GM18867 (cell line): ENCODE results near the gene LRRTM1.

Experiments
- ATAC-seq: cut with Tn5 transposase; IDR thresholded peaks from one replicate; pipeline ENCODE4 v1.9.1; 2021; ENCODE audit warnings: mild to moderate bottlenecking, moderate library complexity; ENCODE audit not compliant: unreplicated experiment

Gene LRRTM1, protein sequence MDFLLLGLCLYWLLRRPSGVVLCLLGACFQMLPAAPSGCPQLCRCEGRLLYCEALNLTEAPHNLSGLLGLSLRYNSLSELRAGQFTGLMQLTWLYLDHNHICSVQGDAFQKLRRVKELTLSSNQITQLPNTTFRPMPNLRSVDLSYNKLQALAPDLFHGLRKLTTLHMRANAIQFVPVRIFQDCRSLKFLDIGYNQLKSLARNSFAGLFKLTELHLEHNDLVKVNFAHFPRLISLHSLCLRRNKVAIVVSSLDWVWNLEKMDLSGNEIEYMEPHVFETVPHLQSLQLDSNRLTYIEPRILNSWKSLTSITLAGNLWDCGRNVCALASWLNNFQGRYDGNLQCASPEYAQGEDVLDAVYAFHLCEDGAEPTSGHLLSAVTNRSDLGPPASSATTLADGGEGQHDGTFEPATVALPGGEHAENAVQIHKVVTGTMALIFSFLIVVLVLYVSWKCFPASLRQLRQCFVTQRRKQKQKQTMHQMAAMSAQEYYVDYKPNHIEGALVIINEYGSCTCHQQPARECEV

DNA sequence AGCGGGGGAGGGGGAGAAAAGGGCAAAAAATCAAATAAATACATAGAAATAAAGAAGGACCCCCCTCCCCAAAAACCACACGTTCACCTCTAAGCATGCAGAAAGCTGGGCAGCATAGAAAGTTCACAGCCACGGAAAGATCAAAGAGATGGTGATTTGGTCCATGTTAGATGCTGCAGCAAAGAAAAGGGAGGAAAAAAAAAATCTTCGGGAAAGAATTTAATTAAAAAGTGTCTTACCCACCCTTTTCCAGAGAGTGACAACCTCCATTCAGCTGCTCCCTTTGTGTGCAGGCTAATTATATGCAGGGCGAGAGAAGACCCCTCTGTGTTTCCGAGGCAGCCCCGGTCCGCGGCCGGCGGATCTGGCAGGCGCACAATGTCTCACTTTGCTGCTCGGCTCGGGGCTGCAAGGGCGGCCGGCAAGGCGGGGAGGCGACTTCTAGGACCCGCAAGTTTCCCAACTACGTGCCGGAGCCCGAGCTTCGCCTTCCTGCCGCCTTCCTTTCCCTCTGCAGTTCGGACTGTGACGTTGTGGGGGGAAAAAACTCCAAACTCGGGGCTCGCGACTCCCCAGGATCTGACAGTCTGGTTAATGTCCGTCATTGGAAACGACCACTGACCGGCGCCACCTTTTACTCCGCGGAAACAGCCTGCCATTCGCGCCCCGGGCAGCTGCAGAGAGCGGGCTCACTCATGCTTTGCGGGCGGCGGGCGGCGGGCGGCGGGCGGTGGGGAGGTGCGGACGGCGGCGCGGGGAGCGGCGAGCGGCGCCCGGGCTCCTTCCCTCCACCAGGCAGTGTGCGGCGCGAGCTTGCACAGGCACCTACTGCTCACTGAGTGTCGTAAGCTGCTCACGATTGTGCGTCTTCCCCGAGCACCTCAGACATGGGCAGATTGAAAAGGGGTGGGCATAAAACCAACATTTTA, at the start of gene LRRTM1:
TSS of gene LRRTM1 (minus strand) at position 844 of the 929 bp plus-strand sequence. CDS start 933 bp downstream, outside the sequence.
- ATAC-seq = no peak

DNA sequence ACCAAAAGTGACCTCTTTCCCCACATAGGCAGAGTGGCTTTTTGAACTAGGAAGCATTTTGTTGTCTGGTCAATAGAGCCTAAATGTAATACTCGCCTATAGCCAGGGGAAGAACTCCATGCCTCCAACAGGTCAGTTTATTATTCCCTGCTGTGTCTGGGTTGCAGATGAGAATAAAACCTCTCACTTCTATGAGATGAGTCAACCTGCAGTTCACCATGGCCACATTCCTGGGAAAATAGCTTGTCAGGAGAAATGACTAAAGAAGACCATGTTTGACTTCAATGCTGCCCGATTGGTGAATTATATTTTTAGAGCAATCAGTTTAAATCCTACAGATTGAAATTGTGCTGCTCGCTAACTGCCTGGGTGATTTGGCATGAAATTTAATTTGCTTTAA, 46.7 kb upstream of the LRRTM1 start:
- ATAC-seq = no peak

DNA sequence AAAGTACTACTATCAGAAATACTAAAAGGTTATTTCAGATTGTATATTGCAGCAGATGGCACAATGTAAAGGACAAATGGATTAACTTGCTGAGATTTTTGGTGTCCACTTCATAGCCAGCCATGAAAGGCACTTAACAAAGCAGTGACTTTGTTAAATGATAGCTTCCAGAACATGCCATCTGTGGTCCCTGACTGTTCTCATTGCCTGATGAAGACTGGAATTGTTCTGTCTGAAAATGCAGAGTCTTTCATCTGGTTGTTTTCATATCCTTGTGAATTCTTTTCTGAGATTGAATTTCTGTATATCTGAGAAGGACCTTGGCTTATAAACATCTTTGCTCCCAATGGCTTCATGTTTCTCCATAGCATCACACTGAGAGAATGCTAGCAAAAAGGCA, 44.4 kb upstream of the LRRTM1 start:
- ATAC-seq = no peak

DNA sequence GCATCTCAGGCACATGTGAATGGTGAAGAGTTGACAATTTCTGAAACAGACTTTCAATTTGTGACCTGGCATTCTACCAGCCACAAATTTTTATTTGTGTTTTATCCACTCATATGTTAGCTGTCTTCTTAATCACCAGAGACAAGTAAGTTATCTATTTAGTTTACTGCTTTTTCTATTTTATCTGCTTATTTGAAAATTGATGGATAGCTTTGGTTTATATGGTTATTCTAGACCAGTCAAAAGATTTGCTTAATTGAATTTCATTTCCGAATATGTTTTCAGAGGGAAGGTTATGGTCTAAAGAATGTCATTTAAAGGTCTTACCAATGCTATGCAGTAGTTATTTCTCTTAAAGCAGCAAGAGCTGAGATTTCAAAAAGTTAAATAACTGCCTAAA, 43.5 kb upstream of the LRRTM1 start:
- no peak for ATAC-seq

GRCh38 chr2:80340022-80340421, 35.5 kb upstream of the LRRTM1 start:
- ATAC-seq = no peak

GRCh38 chr2:80338794-80339193, 34.2 kb upstream of the LRRTM1 start:
- no peak for ATAC-seq

DNA sequence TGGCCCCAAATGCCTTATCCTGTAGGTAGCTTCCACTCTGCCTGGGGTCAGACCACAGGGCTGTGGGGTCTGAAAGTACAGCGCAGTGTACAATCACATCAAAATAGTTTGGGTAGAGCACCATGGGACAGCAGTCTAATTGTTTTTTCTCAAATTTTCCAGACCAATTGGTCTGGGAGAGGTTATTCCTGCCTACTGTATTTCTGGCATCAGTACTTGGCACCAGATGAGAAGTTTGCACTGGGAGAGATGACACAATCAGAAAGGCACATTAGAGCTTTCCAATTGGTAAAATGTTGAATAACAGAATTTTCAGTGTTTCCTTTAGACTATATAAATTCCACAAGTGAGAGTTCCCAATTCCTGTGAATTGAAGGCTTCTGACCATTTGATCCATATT, 30.9 kb upstream of the LRRTM1 start:
- no peak for ATAC-seq

DNA sequence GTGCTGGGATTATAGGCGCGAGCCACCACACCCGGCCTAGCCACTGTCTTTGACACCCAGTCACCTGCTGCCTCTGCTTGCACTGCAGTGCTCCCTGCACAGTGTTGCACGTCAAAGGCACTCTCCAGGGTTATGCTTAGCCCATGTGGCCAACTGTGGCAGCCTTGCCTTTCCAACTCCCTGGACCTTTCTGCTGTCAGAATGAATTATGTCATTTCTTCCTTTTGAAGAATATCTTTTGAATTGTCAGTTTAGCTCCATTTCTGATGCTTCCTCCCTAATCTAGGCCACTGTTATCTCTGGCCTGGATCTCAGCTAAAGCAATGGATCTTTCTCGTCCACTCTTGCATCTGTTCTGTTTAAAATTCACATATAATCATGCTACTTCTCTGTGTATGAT, 29.3 kb upstream of the LRRTM1 start:
- ATAC-seq = no peak

GRCh38 chr2:80330527-80331450, 26.2 kb upstream of the LRRTM1 start:
- no peak for ATAC-seq

DNA sequence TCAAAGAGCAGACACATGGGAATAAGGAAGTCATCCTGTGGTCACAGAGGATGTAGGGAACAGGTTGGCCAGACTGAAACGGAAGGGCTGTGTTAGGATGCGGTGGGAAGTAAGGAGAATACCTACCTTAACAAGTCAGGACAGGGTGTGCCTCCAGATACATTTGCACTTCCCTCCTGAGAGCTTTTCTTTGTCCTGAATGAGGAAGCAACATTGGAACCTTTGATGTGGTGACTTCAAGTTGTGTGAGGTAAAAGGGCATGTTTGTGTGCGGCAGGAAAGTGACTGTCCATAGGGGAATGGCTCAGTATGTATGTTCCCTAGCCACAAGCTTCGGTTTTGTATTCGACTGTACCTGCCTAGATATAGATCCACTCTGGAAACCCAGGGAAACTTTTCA, 24.9 kb upstream of the LRRTM1 start:
- no peak for ATAC-seq

GRCh38 chr2:80328159-80328571, 23.6 kb upstream of the LRRTM1 start:
- ATAC-seq = no peak

GRCh38 chr2:80326861-80327260, 22.3 kb upstream of the LRRTM1 start:
- no peak for ATAC-seq

- peak; percentile 60 for ATAC-seq
These were observed 21.7 kb upstream of the LRRTM1 start for GRCh38 chr2:80326214-80326613.

- no peak for ATAC-seq
These were observed 20.0 kb upstream of the LRRTM1 start for GRCh38 chr2:80324525-80324924.

GRCh38 chr2:80323610-80324009, 19.1 kb upstream of the LRRTM1 start:
- ATAC-seq = no peak

- no peak for ATAC-seq
These were observed 18.4 kb upstream of the LRRTM1 start for GRCh38 chr2:80322958-80323357.

DNA sequence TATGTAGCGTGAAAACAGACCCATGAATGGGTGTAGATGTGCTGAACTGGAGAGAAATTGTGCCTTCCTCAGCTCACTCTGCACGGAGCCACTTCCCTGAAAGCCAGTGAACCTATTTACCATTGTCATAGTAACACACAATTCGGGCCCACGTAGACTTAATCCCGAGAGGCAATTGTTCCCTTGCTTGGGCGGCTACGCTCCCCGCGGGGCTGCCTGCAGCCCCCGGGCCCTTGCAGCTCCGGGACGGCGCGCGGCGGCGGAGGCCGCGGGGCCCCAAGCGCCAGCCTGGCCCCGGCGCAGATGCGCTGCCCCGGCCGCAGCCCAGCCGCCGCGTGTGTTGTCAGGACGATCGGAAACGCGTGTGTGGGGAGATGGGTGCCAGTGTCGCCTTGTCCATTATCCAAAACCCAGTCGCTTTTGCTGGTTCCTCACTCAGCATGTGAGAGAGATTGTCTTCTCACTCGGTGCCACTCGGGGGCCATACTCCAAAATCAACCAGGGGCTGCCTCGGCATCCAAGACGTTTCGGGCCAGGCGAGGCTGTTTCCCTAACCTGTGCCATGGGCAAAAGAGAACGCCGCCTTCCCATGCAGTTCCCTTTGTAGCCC, 17.9 kb upstream of the LRRTM1 start:
- no peak for ATAC-seq

DNA sequence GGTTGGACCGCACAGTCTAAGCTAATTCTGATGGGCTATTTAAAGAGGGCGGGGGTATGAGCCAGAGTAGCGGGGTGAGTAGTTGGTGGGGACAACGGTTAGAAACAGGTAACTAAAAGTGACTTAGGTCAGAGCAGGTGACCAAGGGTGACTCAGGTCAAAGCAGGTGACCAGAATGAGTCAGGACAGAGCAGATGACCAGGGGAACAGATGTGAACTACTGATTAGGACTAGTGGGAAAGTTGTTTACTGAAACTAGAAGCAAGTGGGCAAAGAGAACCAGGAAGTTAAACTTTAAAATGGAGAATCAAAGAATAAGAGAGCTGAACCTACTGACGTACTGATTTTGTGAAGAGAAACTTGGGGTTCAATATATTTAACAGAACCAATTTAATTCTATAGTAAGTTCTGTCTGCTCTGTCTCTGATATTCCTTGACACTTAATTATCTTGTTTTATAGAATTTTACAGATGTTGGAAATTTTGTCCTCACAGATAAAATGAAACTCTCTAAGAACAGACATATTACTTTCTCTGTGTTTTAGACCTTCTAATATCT, 7.8 kb upstream of the LRRTM1 start:
- ATAC-seq = no peak

DNA sequence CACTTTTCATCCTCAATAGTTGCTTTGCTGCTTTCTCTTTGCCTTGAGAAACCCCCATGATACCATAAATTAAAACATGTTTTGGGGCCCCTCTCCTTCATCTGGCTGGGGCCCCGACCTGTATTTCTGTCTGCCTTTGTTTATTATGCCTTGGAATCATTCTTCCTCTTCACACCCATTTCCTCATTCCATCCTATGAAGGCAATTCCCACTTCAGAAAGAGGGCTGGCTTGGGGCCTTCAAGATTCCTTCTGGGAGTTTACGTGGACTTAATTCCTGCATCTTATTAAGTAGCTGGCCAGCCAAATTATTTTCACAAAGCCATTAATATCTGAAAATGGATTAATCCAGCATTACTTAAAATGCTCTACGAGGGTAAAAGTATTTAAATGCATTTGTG, 6.8 kb upstream of the LRRTM1 start:
- no peak for ATAC-seq
